ENCODE data around the gene PAPPA2. TPM values are rescaled to one million over a fixed set of nuclear protein-coding genes. Genes with fewer than 3 reads are reported as not detected.

Gene PAPPA2
- total RNA-seq, 1 experiment from 2014 or later = 0.03 TPM

DNA sequence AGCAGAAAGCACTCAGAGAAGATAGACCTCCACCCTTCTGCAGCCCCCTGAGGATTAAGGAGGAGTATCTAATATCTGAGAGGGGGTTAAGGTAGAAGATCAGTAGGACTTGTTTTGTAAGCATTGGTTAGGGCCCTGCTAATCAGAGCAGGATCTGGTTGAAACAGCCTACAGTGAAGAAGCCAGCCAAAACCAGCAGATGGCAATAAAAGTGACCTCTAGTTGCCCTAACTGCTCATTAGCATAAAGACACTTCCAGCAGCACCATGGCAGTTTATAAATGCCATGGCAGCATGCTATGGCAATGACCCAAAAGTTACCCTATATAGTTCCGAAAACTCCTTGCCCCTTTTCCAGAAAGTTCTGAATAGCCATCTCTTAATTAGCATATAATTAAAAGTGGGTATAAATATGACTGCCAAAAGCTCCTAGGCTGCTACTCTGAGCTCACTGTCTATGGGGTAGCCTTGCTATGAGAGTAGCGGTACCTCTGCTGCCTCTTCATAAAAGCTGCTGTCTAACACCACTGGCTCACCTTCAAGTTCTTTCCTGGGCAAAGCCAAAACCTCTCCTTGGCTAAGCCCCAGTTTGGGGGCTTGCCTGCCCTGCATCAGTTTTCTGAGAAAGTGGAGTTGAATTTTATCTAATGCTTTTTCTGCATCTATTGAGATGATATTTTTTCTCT lies 254.2 kb downstream of the PAPPA2 start:
- ATAC-seq = no peak
- Histone ChIP-seq H3K9me3 (ENCODE audit: control insufficient read depth, insufficient read depth, low read depth, low read length) (no peaks in the 10 kb centered on the region), H3K27ac (ENCODE audit: low read length) (no peak overlapping the region), H3K27me3 (ENCODE audit: control insufficient read depth, insufficient read depth, low read length) (no peaks in the 10 kb centered on the region; the same call in 1 of the 2 replicates), H3K4me1 (ENCODE audit: control insufficient read depth, insufficient read depth, low read length) (no peaks in the 10 kb centered on the region; the same call in 1 of the 2 replicates), H3K4me3 (ENCODE audit: low read depth in 2 of 2, low read length in 2 of 2) (no peak overlapping the region), H3K36me3 (ENCODE audit: control insufficient read depth, insufficient read depth, low read length) (no peaks in the 10 kb centered on the region)
- ChIA-PET CTCF (no interaction called here), POLR2A (interaction anchor here (0.6 kb wide), 1 partner anchor 74 kb away, joined by 18 read pairs; no protein-coding TSS in a partner anchor)
- in situ Hi-C loops (cut with HindIII; ENCODE audit: low pct_unique_long_range_greater_than_20kb, low sequenced_read_pairs) (no loop called here), intact Hi-C loops (cut with micrococcal nuclease; ENCODE audit: unreplicated experiment) (no loop called here)
- no peak for TF ChIP-seq SIN3A (IDR thresholded peaks at IDR 0.05; ENCODE audit: borderline replicate concordance, insufficient read depth, low read depth, low read length)
- TF ChIP-seq TCF7L2 (IDR thresholded peaks at IDR 0.05; ENCODE audit: low read depth, low read length) = no peak
- TF ChIP-seq, protein P1, sequence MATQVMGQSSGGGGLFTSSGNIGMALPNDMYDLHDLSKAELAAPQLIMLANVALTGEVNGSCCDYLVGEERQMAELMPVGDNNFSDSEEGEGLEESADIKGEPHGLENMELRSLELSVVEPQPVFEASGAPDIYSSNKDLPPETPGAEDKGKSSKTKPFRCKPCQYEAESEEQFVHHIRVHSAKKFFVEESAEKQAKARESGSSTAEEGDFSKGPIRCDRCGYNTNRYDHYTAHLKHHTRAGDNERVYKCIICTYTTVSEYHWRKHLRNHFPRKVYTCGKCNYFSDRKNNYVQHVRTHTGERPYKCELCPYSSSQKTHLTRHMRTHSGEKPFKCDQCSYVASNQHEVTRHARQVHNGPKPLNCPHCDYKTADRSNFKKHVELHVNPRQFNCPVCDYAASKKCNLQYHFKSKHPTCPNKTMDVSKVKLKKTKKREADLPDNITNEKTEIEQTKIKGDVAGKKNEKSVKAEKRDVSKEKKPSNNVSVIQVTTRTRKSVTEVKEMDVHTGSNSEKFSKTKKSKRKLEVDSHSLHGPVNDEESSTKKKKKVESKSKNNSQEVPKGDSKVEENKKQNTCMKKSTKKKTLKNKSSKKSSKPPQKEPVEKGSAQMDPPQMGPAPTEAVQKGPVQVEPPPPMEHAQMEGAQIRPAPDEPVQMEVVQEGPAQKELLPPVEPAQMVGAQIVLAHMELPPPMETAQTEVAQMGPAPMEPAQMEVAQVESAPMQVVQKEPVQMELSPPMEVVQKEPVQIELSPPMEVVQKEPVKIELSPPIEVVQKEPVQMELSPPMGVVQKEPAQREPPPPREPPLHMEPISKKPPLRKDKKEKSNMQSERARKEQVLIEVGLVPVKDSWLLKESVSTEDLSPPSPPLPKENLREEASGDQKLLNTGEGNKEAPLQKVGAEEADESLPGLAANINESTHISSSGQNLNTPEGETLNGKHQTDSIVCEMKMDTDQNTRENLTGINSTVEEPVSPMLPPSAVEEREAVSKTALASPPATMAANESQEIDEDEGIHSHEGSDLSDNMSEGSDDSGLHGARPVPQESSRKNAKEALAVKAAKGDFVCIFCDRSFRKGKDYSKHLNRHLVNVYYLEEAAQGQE (IDR thresholded peaks at IDR 0.05; ENCODE audit: insufficient read depth in 1 of 2, low read depth in 2 of 2, low read length in 1 of 2) = no peak
- DNase-seq (ENCODE audit: low read depth, low spot score) = no peak
- no TSS peak for BruUV-seq (replicated peaks)

DNA sequence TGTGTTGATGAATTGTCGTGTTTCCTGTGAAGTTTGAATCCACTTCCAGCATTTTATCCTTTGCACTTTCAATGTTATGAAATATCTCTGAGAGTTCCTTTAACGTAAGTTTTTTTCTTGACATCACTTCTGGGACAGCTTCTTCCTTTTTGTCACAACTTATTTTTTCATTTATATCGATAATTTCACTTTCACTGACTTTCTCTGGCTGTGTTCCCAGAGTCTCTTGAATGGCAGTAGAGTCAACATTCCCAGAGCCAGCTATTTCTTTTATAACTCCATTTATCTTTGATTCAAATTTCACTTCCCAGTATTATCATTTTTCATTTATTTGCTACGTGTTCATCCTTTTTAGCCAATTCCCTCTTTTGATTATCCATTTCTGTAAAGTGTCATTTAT lies 256.5 kb downstream of the PAPPA2 start:
- H3K36me3 ChIP-seq (ENCODE audit: control insufficient read depth, insufficient read depth, low read length) = no peaks in the 10 kb centered on the region
- H3K4me3 ChIP-seq (ENCODE audit: low read depth in 2 of 2, low read length in 2 of 2) = no peak overlapping the region
- CTCF ChIA-PET = no interaction called here
- no peaks in the 10 kb centered on the region; the same call in 1 of the 2 replicates for H3K27me3 ChIP-seq (ENCODE audit: control insufficient read depth, insufficient read depth, low read length)
- H3K9me3 ChIP-seq (ENCODE audit: control insufficient read depth, insufficient read depth, low read depth, low read length) = no peaks in the 10 kb centered on the region
- intact Hi-C loops (cut with micrococcal nuclease; ENCODE audit: unreplicated experiment) (no loop called here), in situ Hi-C loops (cut with HindIII; ENCODE audit: low pct_unique_long_range_greater_than_20kb, low sequenced_read_pairs) (no loop called here)
- DNase-seq (ENCODE audit: low read depth, low spot score) (no peak), ATAC-seq (no peak)
- H3K4me1 ChIP-seq (ENCODE audit: control insufficient read depth, insufficient read depth, low read length) = no peaks in the 10 kb centered on the region; the same call in 1 of the 2 replicates
- POLR2A ChIA-PET = no interaction called here
- no TSS peak for BruUV-seq (replicated peaks)
- H3K27ac ChIP-seq (ENCODE audit: low read length) = no peak overlapping the region
- TF ChIP-seq POLR2AphosphoS5 (IDR thresholded peaks at IDR 0.05; ENCODE audit: low read depth, low read length) = no peak
- no peak for TF ChIP-seq SIN3A (IDR thresholded peaks at IDR 0.05; ENCODE audit: borderline replicate concordance, insufficient read depth, low read depth, low read length)
- TF ChIP-seq, protein P1 (IDR thresholded peaks at IDR 0.05; ENCODE audit: insufficient read depth in 1 of 2, low read depth in 2 of 2, low read length in 1 of 2) = no peak
- no peak for TF ChIP-seq TCF7L2 (IDR thresholded peaks at IDR 0.05; ENCODE audit: low read depth, low read length)
- TF ChIP-seq, protein P2, sequence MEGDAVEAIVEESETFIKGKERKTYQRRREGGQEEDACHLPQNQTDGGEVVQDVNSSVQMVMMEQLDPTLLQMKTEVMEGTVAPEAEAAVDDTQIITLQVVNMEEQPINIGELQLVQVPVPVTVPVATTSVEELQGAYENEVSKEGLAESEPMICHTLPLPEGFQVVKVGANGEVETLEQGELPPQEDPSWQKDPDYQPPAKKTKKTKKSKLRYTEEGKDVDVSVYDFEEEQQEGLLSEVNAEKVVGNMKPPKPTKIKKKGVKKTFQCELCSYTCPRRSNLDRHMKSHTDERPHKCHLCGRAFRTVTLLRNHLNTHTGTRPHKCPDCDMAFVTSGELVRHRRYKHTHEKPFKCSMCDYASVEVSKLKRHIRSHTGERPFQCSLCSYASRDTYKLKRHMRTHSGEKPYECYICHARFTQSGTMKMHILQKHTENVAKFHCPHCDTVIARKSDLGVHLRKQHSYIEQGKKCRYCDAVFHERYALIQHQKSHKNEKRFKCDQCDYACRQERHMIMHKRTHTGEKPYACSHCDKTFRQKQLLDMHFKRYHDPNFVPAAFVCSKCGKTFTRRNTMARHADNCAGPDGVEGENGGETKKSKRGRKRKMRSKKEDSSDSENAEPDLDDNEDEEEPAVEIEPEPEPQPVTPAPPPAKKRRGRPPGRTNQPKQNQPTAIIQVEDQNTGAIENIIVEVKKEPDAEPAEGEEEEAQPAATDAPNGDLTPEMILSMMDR (IDR thresholded peaks at IDR 0.05) = no peak
